ENCODE results near the gene DTX2.
"Not testable (repeated sequence)": the region's sequence is repeated elsewhere in the genome, so short reads cannot be mapped to it uniquely, and the experiment has no call there.

GRCh38 chr7:76417654-76418310, 43.7 kb upstream of the DTX2 start:
- TF ChIP-seq, protein P1, sequence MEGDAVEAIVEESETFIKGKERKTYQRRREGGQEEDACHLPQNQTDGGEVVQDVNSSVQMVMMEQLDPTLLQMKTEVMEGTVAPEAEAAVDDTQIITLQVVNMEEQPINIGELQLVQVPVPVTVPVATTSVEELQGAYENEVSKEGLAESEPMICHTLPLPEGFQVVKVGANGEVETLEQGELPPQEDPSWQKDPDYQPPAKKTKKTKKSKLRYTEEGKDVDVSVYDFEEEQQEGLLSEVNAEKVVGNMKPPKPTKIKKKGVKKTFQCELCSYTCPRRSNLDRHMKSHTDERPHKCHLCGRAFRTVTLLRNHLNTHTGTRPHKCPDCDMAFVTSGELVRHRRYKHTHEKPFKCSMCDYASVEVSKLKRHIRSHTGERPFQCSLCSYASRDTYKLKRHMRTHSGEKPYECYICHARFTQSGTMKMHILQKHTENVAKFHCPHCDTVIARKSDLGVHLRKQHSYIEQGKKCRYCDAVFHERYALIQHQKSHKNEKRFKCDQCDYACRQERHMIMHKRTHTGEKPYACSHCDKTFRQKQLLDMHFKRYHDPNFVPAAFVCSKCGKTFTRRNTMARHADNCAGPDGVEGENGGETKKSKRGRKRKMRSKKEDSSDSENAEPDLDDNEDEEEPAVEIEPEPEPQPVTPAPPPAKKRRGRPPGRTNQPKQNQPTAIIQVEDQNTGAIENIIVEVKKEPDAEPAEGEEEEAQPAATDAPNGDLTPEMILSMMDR (IDR thresholded peaks at IDR 0.05): not testable (repeated sequence)
- TF ChIP-seq EP300, POLR2AphosphoS5 (IDR thresholded peaks at IDR 0.05): not testable (repeated sequence)

Data from stomach (tissue), 4 donors.